Activated T-cell treated with anti-CD3 and anti-CD28 coated beads, Interleukin-2, amount 50 U/mL, for 72 hours (primary cell): ENCODE data around the gene TROAP. TPM values are rescaled to one million over a fixed set of nuclear protein-coding genes. Genes with fewer than 3 reads are reported as not detected.

ENCODE experiments used
- ATAC-seq, 2 donors: fragments of 150-1000 bp; cut with Tn5 transposase; replicated peaks in 1 of 2; 2 replicates each; pipeline ENCODE4 v1.10.0; 2021; ENCODE audit warnings: moderate library complexity in 2 of 2, mild to moderate bottlenecking in 1 of 2
- DNase-seq, 2 donors: peaks; one replicate each; pipeline ENCODE4 v3.0.0; 2021 to 2022; ENCODE audit warnings: mixed read lengths in 1 of 2
- H3K27ac Mint-ChIP-seq: one replicate; pipeline ENCODE4 v1.8.0; 2022; ENCODE audit warnings: mild to moderate bottlenecking, moderate library complexity, mixed read lengths
- H3K27me3 Mint-ChIP-seq: one replicate; pipeline ENCODE4 v1.8.0; 2022; ENCODE audit warnings: low read depth, mixed read lengths
- H3K36me3 Mint-ChIP-seq, 2 donors: one replicate each; pipeline ENCODE4 v1.8.0; 2022; ENCODE audit warnings: mixed read lengths in 2 of 2, mild to moderate bottlenecking in 1 of 2; ENCODE audit not compliant: insufficient read depth in 2 of 2
- H3K4me1 Mint-ChIP-seq: one replicate; pipeline ENCODE4 v1.8.0; 2022; ENCODE audit warnings: low read depth, mixed read lengths
- H3K4me3 Mint-ChIP-seq, 2 donors: one replicate each; pipeline ENCODE4 v1.8.0; 2022; ENCODE audit warnings: mild to moderate bottlenecking in 2 of 2, mixed read lengths in 2 of 2, moderate library complexity in 2 of 2
- H3K9me3 Mint-ChIP-seq, 2 donors: one replicate each; pipeline ENCODE4 v1.8.0; 2022; ENCODE audit warnings: mixed read lengths in 2 of 2
- total RNA-seq, 2 donors: library from RNA; stranded (reverse); gene quantifications; one replicate each; pipeline ENCODE4 v1.2.3, GENCODE V29; 2022

TROAP gene
- total RNA-seq, 2 donors from 2014 or later: 63.8 to 77.9 TPM

- H3K27me3 Mint-ChIP-seq: peaks cover 75% of the 10 kb centered on the region
- no peaks in the 10 kb centered on the region for H3K9me3 Mint-ChIP-seq
- ATAC-seq (no peak), DNase-seq (no peak)
- no peak overlapping the region for H3K27ac Mint-ChIP-seq
- no peaks in the 10 kb centered on the region for H3K36me3 Mint-ChIP-seq
- H3K4me3 Mint-ChIP-seq: peak overlapping the region; percentile 82 to 86
- peaks cover 40% of the 10 kb centered on the region for H3K4me1 Mint-ChIP-seq
These were observed 22.2 kb downstream of the TROAP start for GRCh38 chr12:49345051-49345824.

GRCh38 chr12:49345825-49346658, 23.0 kb downstream of the TROAP start:
- H3K27ac Mint-ChIP-seq: no peak overlapping the region
- H3K4me1 Mint-ChIP-seq: peaks cover 40% of the 10 kb centered on the region
- no peaks in the 10 kb centered on the region for H3K9me3 Mint-ChIP-seq
- DNase-seq (no peak), ATAC-seq (no peak)
- peak overlapping the region; percentile 82 to 86 for H3K4me3 Mint-ChIP-seq
- no peaks in the 10 kb centered on the region for H3K36me3 Mint-ChIP-seq
- H3K27me3 Mint-ChIP-seq: peaks cover 75% of the 10 kb centered on the region

- Mint-ChIP-seq H3K4me1 (peaks cover 40% of the 10 kb centered on the region), H3K36me3 (no peaks in the 10 kb centered on the region), H3K27ac (no peak within 1 kb of the TSS), H3K4me3 (peak within 1 kb of the TSS; percentile 82 to 86), H3K27me3 (peaks cover 71% of the 10 kb centered on the region), H3K9me3 (no peaks in the 10 kb centered on the region)
- ATAC-seq (peak in 1 of 2 donors; percentile 19), DNase-seq (peak in 1 of 2 donors; percentile 42)
These were observed 23.7 kb downstream of the TROAP start, which contains the start of gene DNAJC22 for GRCh38 chr12:49346659-49347310. TSS of gene DNAJC22 (plus strand) at chr12:49346888. CDS start at chr12:49348873, 1,985 bp downstream.

- DNase-seq: peak; percentile 84 to 85
- peaks cover 40% of the 10 kb centered on the region for H3K4me1 Mint-ChIP-seq
- ATAC-seq: peak; percentile 69 to 71
- H3K27me3 Mint-ChIP-seq: peaks cover 70% of the 10 kb centered on the region
- no peaks in the 10 kb centered on the region for H3K9me3 Mint-ChIP-seq
- H3K27ac Mint-ChIP-seq: no peak overlapping the region
- H3K4me3 Mint-ChIP-seq: peak overlapping the region; percentile 82 to 86
- no peaks in the 10 kb centered on the region for H3K36me3 Mint-ChIP-seq
These were observed 24.5 kb downstream of the TROAP start for GRCh38 chr12:49347311-49348193.

GRCh38 chr12:49348781-49349180, 25.7 kb downstream of the TROAP start:
- ATAC-seq (no peak), DNase-seq (no peak)
- Mint-ChIP-seq H3K27ac (no peak overlapping the region), H3K36me3 (no peaks in the 10 kb centered on the region), H3K27me3 (peaks cover 64% of the 10 kb centered on the region), H3K9me3 (no peaks in the 10 kb centered on the region), H3K4me1 (peaks cover 27% of the 10 kb centered on the region), H3K4me3 (no peak overlapping the region)

GRCh38 chr12:49349266-49349665, 26.2 kb downstream of the TROAP start:
- DNase-seq (no peak), ATAC-seq (no peak)
- Mint-ChIP-seq H3K9me3 (no peaks in the 10 kb centered on the region), H3K27ac (no peak overlapping the region), H3K4me1 (peaks cover 22% of the 10 kb centered on the region), H3K27me3 (peaks cover 61% of the 10 kb centered on the region), H3K36me3 (no peaks in the 10 kb centered on the region), H3K4me3 (no peak overlapping the region)

- peaks cover 60% of the 10 kb centered on the region for H3K27me3 Mint-ChIP-seq
- H3K36me3 Mint-ChIP-seq: no peaks in the 10 kb centered on the region
- no peaks in the 10 kb centered on the region for H3K9me3 Mint-ChIP-seq
- H3K4me3 Mint-ChIP-seq: no peak overlapping the region
- no peak overlapping the region for H3K27ac Mint-ChIP-seq
- ATAC-seq (no peak), DNase-seq (no peak)
- peaks cover 2% of the 10 kb centered on the region for H3K4me1 Mint-ChIP-seq
These were observed 29.3 kb downstream of the TROAP start for GRCh38 chr12:49352351-49352750.

GRCh38 chr12:49355913-49356312, 32.9 kb downstream of the TROAP start:
- DNase-seq (no peak), ATAC-seq (no peak)
- Mint-ChIP-seq H3K4me3 (no peak overlapping the region), H3K27me3 (peaks cover 32% of the 10 kb centered on the region), H3K4me1 (peaks cover 11% of the 10 kb centered on the region), H3K36me3 (no peaks in the 10 kb centered on the region), H3K27ac (no peak overlapping the region), H3K9me3 (no peaks in the 10 kb centered on the region)

- Mint-ChIP-seq H3K4me3 (no peak overlapping the region), H3K36me3 (no peaks in the 10 kb centered on the region), H3K27ac (no peak overlapping the region), H3K27me3 (peaks cover 27% of the 10 kb centered on the region), H3K4me1 (peaks cover 11% of the 10 kb centered on the region), H3K9me3 (no peaks in the 10 kb centered on the region)
- DNase-seq (no peak), ATAC-seq (no peak)
These were observed 34.1 kb downstream of the TROAP start for GRCh38 chr12:49357103-49357678.

GRCh38 chr12:49358483-49359141, 35.6 kb downstream of the TROAP start:
- ATAC-seq: peak; percentile 88 to 93
- Mint-ChIP-seq H3K9me3 (no peaks in the 10 kb centered on the region), H3K4me3 (no peak overlapping the region), H3K36me3 (no peaks in the 10 kb centered on the region), H3K27ac (no peak overlapping the region), H3K27me3 (peaks cover 20% of the 10 kb centered on the region), H3K4me1 (peaks cover 11% of the 10 kb centered on the region)
- DNase-seq: peak; percentile 61 to 65

GRCh38 chr12:49359671-49360070, 36.6 kb downstream of the TROAP start:
- no peaks in the 10 kb centered on the region for H3K9me3 Mint-ChIP-seq
- no peak for DNase-seq
- H3K36me3 Mint-ChIP-seq: no peaks in the 10 kb centered on the region
- H3K27ac Mint-ChIP-seq: no peak overlapping the region
- no peak overlapping the region for H3K4me3 Mint-ChIP-seq
- peaks cover 13% of the 10 kb centered on the region for H3K27me3 Mint-ChIP-seq
- peaks cover 11% of the 10 kb centered on the region for H3K4me1 Mint-ChIP-seq
- ATAC-seq: no peak

GRCh38 chr12:49362077-49362476, 39.0 kb downstream of the TROAP start:
- no peak overlapping the region for H3K4me3 Mint-ChIP-seq
- no peaks in the 10 kb centered on the region for H3K36me3 Mint-ChIP-seq
- no peak overlapping the region for H3K27ac Mint-ChIP-seq
- H3K9me3 Mint-ChIP-seq: no peaks in the 10 kb centered on the region
- H3K27me3 Mint-ChIP-seq: peaks cover 3% of the 10 kb centered on the region
- peaks cover 16% of the 10 kb centered on the region for H3K4me1 Mint-ChIP-seq
- ATAC-seq: no peak
- no peak for DNase-seq
